Endodermal cell (in vitro differentiated cells): ENCODE measurements around the gene ACKR3. TPM values are rescaled to one million over a fixed set of nuclear protein-coding genes. Genes with fewer than 3 reads are reported as not detected.
A peak's percentile ranks its signal among the peaks of the same experiment; 100 is the strongest.

Experiments used
- DNase-seq: peaks from one replicate; pipeline ENCODE4 v3.0.0-alpha.2; 2017
- H3K27ac ChIP-seq: 2 replicates; pipeline ENCODE4 v1.5.1; 2013; ENCODE audit warnings: mild to moderate bottlenecking, low read depth, low read length, moderate library complexity
- H3K27me3 ChIP-seq: 2 replicates; pipeline ENCODE4 v1.6.1; 2013; ENCODE audit warnings: mild to moderate bottlenecking, low read length, moderate library complexity; ENCODE audit not compliant: insufficient read depth, control insufficient read depth, poor library complexity, severe bottlenecking
- H3K36me3 ChIP-seq: 2 replicates; pipeline ENCODE4 v1.7.0; 2013; ENCODE audit warnings: mild to moderate bottlenecking, low read length, moderate library complexity; ENCODE audit not compliant: control insufficient read depth, insufficient read depth
- H3K4me1 ChIP-seq: one replicate; pipeline ENCODE4 v1.7.0; 2013; ENCODE audit warnings: low read length; ENCODE audit not compliant: control insufficient read depth, insufficient read depth
- H3K4me3 ChIP-seq: 2 replicates; pipeline ENCODE4 v1.5.1; 2013; ENCODE audit warnings: mild to moderate bottlenecking, low read length, moderate library complexity
- H3K9ac ChIP-seq: 2 replicates; pipeline ENCODE4 v1.6.1; 2013; ENCODE audit warnings: mild to moderate bottlenecking, low read length, moderate library complexity; ENCODE audit not compliant: poor library complexity, severe bottlenecking; ENCODE audit errors: extremely low read depth
- H3K9me3 ChIP-seq: 2 replicates; pipeline ENCODE4 v1.6.1; 2013; ENCODE audit warnings: mild to moderate bottlenecking, low read length, moderate library complexity; ENCODE audit not compliant: control insufficient read depth
- H3K27ac Mint-ChIP-seq: 2 replicates; pipeline ENCODE4 v1.8.0; 2020; ENCODE audit warnings: mixed read lengths
- H3K27me3 Mint-ChIP-seq: 2 replicates; pipeline ENCODE4 v1.8.0; 2021; ENCODE audit warnings: mild to moderate bottlenecking, mixed read lengths; ENCODE audit not compliant: insufficient read depth
- H3K36me3 Mint-ChIP-seq: 2 replicates; pipeline ENCODE4 v1.8.0; 2020; ENCODE audit warnings: low read depth, mixed read lengths
- H3K4me1 Mint-ChIP-seq: 2 replicates; pipeline ENCODE4 v1.8.0; 2020; ENCODE audit warnings: mixed read lengths
- H3K4me3 Mint-ChIP-seq: 2 replicates; pipeline ENCODE4 v1.8.0; 2020; ENCODE audit warnings: mild to moderate bottlenecking, moderate library complexity, mixed read lengths
- H3K9me3 Mint-ChIP-seq: 2 replicates; pipeline ENCODE4 v1.8.0; 2020; ENCODE audit warnings: mild to moderate bottlenecking, mixed read lengths
- CTCF ChIP-seq: fragments of 200-600 bp; sonication (generic); conservative IDR thresholded peaks from 2 replicates; pipeline ENCODE4 v1.5.0; 2021; ENCODE audit warnings: antibody characterized with exemption, mild to moderate bottlenecking
- WGBS, 2 experiments: methylation state at CpG; one replicate each; pipeline versions ENCODE4 v1.1.5 to v1.1.7; 2013; ENCODE audit warnings: missing lambda C conversion rate in 2 of 2, mixed read lengths in 1 of 2; ENCODE audit not compliant: insufficient coverage in 1 of 2, insufficient read length in 1 of 2; 5-methylcytosine and 5-hydroxymethylcytosine counted together
- total RNA-seq, 2 donors: library from RNA; stranded (reverse); fragmentation: NEBNext Ultra II Directional in 1 of 2; extraction: Animal tissue kit (Norgen Biotek cat#: 25700) in 1 of 2; gene quantifications; 2 replicates in 1 of 2; 3 replicates in 1 of 2; pipeline ENCODE4 v1.2.1, GENCODE V29; 2021

Gene ACKR3
- total RNA-seq, 2 donors from 2014 or later, result 76.9 to 110 TPM

GRCh38 chr2:236536727-236537398, 32.8 kb upstream of the ACKR3 start:
- Mint-ChIP-seq H3K9me3 (no peaks in the 10 kb centered on the region), H3K4me3 (no peak overlapping the region), H3K27ac (no peak overlapping the region), H3K27me3 (peaks cover 14% of the 10 kb centered on the region), H3K36me3 (no peaks in the 10 kb centered on the region), H3K4me1 (peaks cover 23% of the 10 kb centered on the region)
- 66 to 69% methylated on average over 3 to 6 of the region's 6 CpGs for WGBS, 2 experiments
- H3K36me3 ChIP-seq, result no peaks in the 10 kb centered on the region
- no peak overlapping the region for H3K9ac ChIP-seq
- DNase-seq, result peak; percentile 80
- no peak overlapping the region for H3K27ac ChIP-seq
- H3K4me1 ChIP-seq, result peaks cover 13% of the 10 kb centered on the region
- peak; percentile 39 for TF ChIP-seq CTCF
- no peaks in the 10 kb centered on the region for H3K9me3 ChIP-seq
- H3K4me3 ChIP-seq, result no peak overlapping the region
- no peaks in the 10 kb centered on the region for H3K27me3 ChIP-seq

- WGBS, 2 experiments, result 89 to 100% methylated on average over 5 of the region's 5 CpGs
- no peaks in the 10 kb centered on the region for H3K36me3 Mint-ChIP-seq
These were observed 31.4 kb upstream of the ACKR3 start for GRCh38 chr2:236538242-236538641.

GRCh38 chr2:236541008-236541562, 28.5 kb upstream of the ACKR3 start:
- Histone ChIP-seq H3K4me3 (no peak overlapping the region), H3K27me3 (no peaks in the 10 kb centered on the region), H3K9me3 (no peaks in the 10 kb centered on the region), H3K36me3 (no peaks in the 10 kb centered on the region), H3K4me1 (peaks cover 13% of the 10 kb centered on the region), H3K27ac (no peak overlapping the region), H3K9ac (no peak overlapping the region)
- Mint-ChIP-seq H3K4me3 (no peak overlapping the region), H3K27me3 (peaks cover 8% of the 10 kb centered on the region), H3K27ac (no peak overlapping the region), H3K36me3 (no peaks in the 10 kb centered on the region), H3K9me3 (no peaks in the 10 kb centered on the region), H3K4me1 (peaks cover 23% of the 10 kb centered on the region)
- 89 to 90% methylated on average over 2 to 3 of the region's 4 CpGs for WGBS, 2 experiments
- no peak for DNase-seq
- no peak for TF ChIP-seq CTCF

More at GRCh38 chr2:236538242-236538641, 31.4 kb upstream of the ACKR3 start:
- DNase-seq, result no peak
- no peak overlapping the region for H3K27ac ChIP-seq
- peaks cover 23% of the 10 kb centered on the region for H3K4me1 Mint-ChIP-seq
- H3K27me3 Mint-ChIP-seq, result peaks cover 14% of the 10 kb centered on the region
- no peaks in the 10 kb centered on the region for H3K9me3 Mint-ChIP-seq
- H3K4me3 ChIP-seq, result no peak overlapping the region
- H3K27ac Mint-ChIP-seq, result no peak overlapping the region
- H3K4me3 Mint-ChIP-seq, result no peak overlapping the region
- H3K36me3 ChIP-seq, result no peaks in the 10 kb centered on the region
- peaks cover 13% of the 10 kb centered on the region for H3K4me1 ChIP-seq
- no peak overlapping the region for H3K9ac ChIP-seq
- no peak for TF ChIP-seq CTCF
- H3K27me3 ChIP-seq, result no peaks in the 10 kb centered on the region
- H3K9me3 ChIP-seq, result no peaks in the 10 kb centered on the region
